GM23338 (cell line): ENCODE measurements around the gene ADA. TPM values are rescaled to one million over a fixed set of nuclear protein-coding genes. Genes with fewer than 3 reads are reported as not detected.
A peak's percentile ranks its signal among the peaks of the same experiment; 100 is the strongest.

ENCODE experiments used
- ATAC-seq: fragments of 200-7000 bp; cut with Tn5 transposase; 3 replicates; pipeline ENCODE4 v1.9.1; 2020
- DNase-seq: peaks from one replicate; pipeline ENCODE4 v3.0.0-alpha.2; 2015; ENCODE audit warnings: low spot score
- H2AFZ ChIP-seq: fragments of 200-600 bp; sonication (generic); 2 replicates; pipeline ENCODE4 v1.8.0; 2016; ENCODE audit warnings: antibody characterized with exemption, mild to moderate bottlenecking, moderate library complexity
- H3F3A ChIP-seq: fragments of 200-600 bp; sonication (generic); replicated peaks from 2 replicates; pipeline ENCODE4 v1.8.0; 2017; ENCODE audit warnings: antibody characterized with exemption, mixed run types, low read depth
- H3K27ac ChIP-seq: fragments of 200-600 bp; sonication (generic); 2 replicates; pipeline ENCODE4 v1.6.1; 2016; ENCODE audit warnings: low read depth
- H3K27me3 ChIP-seq: fragments of 200-600 bp; sonication (generic); 2 replicates; pipeline ENCODE4 v1.8.0; 2016; ENCODE audit warnings: mild to moderate bottlenecking, mixed run types, moderate library complexity; ENCODE audit not compliant: insufficient read depth
- H3K36me3 ChIP-seq: fragments of 200-600 bp; sonication (generic); 2 replicates; pipeline ENCODE4 v1.8.0; 2016; ENCODE audit warnings: mild to moderate bottlenecking; ENCODE audit not compliant: insufficient read depth
- H3K4me1 ChIP-seq: fragments of 200-600 bp; sonication (generic); 2 replicates; pipeline ENCODE4 v1.8.0; 2016; ENCODE audit warnings: mild to moderate bottlenecking, moderate library complexity; ENCODE audit not compliant: insufficient read depth
- H3K4me2 ChIP-seq: fragments of 200-600 bp; sonication (generic); 2 replicates; pipeline ENCODE4 v1.7.1; 2017; ENCODE audit warnings: mixed run types
- H3K4me3 ChIP-seq: fragments of 200-600 bp; sonication (generic); 2 replicates; pipeline ENCODE4 v1.6.1; 2016; ENCODE audit warnings: mixed run types
- H3K79me2 ChIP-seq: fragments of 200-600 bp; sonication (generic); replicated peaks from 2 replicates; pipeline ENCODE4 v1.8.0; 2017; ENCODE audit warnings: mild to moderate bottlenecking; ENCODE audit not compliant: insufficient read depth
- H3K9me2 ChIP-seq: fragments of 200-600 bp; sonication (generic); 2 replicates; pipeline ENCODE4 v1.8.0; 2017; ENCODE audit not compliant: insufficient read depth
- H4K20me1 ChIP-seq: fragments of 200-600 bp; sonication (generic); replicated peaks from 2 replicates; pipeline ENCODE4 v1.8.0; 2017; ENCODE audit warnings: mild to moderate bottlenecking; ENCODE audit not compliant: insufficient read depth
- H3K27ac Mint-ChIP-seq: 2 replicates; pipeline ENCODE4 v1.8.0; 2020; ENCODE audit warnings: inconsistent platforms, mild to moderate bottlenecking, moderate library complexity, mixed read lengths
- H3K27me3 Mint-ChIP-seq: 3 replicates; pipeline ENCODE4 v1.8.0; 2022; ENCODE audit warnings: low read depth, mild to moderate bottlenecking, moderate library complexity, mixed read lengths, inconsistent platforms; ENCODE audit not compliant: insufficient read depth, poor library complexity
- H3K36me3 Mint-ChIP-seq: 3 replicates; pipeline ENCODE4 v1.8.0; 2021; ENCODE audit warnings: low read depth, mild to moderate bottlenecking, inconsistent platforms, moderate library complexity, mixed read lengths
- H3K4me1 Mint-ChIP-seq: 3 replicates; pipeline ENCODE4 v1.8.0; 2020; ENCODE audit warnings: mild to moderate bottlenecking, inconsistent platforms, mixed read lengths
- H3K4me3 Mint-ChIP-seq: 3 replicates; pipeline ENCODE4 v1.8.0; 2021; ENCODE audit warnings: moderate library complexity, mild to moderate bottlenecking, inconsistent platforms, mixed read lengths
- H3K9me3 Mint-ChIP-seq: 3 replicates; pipeline ENCODE4 v1.8.0; 2020; ENCODE audit warnings: moderate library complexity, mild to moderate bottlenecking, inconsistent platforms, mixed read lengths
- CREB1 ChIP-seq: fragments of 250-450 bp; sonication (Bioruptor Pico); IDR thresholded peaks from 2 replicates; pipeline ENCODE4 v1.5.0; 2020; ENCODE audit warnings: low read depth, mild to moderate bottlenecking, moderate library complexity
- CTCF ChIP-seq, 2 experiments: fragments of 200-600 bp in 1 of 2; sonication (generic) in 1 of 2; conservative IDR thresholded peaks; 2 replicates each; pipeline versions ENCODE4 v1.5.1 to v1.6.1; 2016 to 2017; ENCODE audit warnings: antibody characterized with exemption in 2 of 2, low read depth in 2 of 2, mild to moderate bottlenecking in 2 of 2, moderate library complexity in 1 of 2
- EZH2 ChIP-seq: fragments of 200-600 bp; sonication (generic); IDR thresholded peaks from one replicate; pipeline ENCODE4 v1.8.0; 2017; ENCODE audit warnings: antibody characterized with exemption, mild to moderate bottlenecking, low read depth; ENCODE audit not compliant: unreplicated experiment
- EZH2phosphoT487 ChIP-seq: fragments of 200-600 bp; sonication (generic); IDR thresholded peaks from one replicate; pipeline ENCODE4 v1.8.1; 2018; ENCODE audit warnings: antibody characterized with exemption; ENCODE audit not compliant: unreplicated experiment
- JUNB ChIP-seq: IDR thresholded peaks from one replicate; pipeline ENCODE4 v1.6.1; 2016; ENCODE audit warnings: antibody characterized with exemption; ENCODE audit not compliant: unreplicated experiment
- POLR2AphosphoS5 ChIP-seq: IDR thresholded peaks from 2 replicates; pipeline ENCODE4 v1.6.1; 2016; ENCODE audit warnings: antibody characterized with exemption, low read depth
- REST ChIP-seq: IDR thresholded peaks from one replicate; pipeline ENCODE4 v1.6.1; 2018; ENCODE audit warnings: antibody characterized with exemption; ENCODE audit not compliant: unreplicated experiment
- STAT1 ChIP-seq: IDR thresholded peaks from one replicate; pipeline ENCODE4 v1.6.1; 2016; ENCODE audit warnings: antibody characterized with exemption; ENCODE audit not compliant: unreplicated experiment
- ZNF114 ChIP-seq: fragments of 250-450 bp; sonication (Bioruptor Pico); IDR thresholded peaks from 2 replicates; pipeline ENCODE4 v1.5.0; 2020; ENCODE audit warnings: mild to moderate bottlenecking, moderate library complexity
- ZNF331 ChIP-seq: fragments of 250-450 bp; sonication (Bioruptor Pico); IDR thresholded peaks from 2 replicates; pipeline ENCODE4 v1.5.0; 2020; ENCODE audit warnings: low read depth, mild to moderate bottlenecking, moderate library complexity
- polyA plus RNA-seq: library from polyadenylated mRNA; unstranded; fragments of >200 nt; fragmentation: Nextera tagmentation; extraction: Ambion mirVana; gene quantifications from 2 replicates; pipeline ENCODE4 v1.2.1, GENCODE V29; 2016
- total RNA-seq: library from RNA; depleted of rRNA; stranded (reverse); fragments of >200 nt; shearing (Covaris generic); gene quantifications from 2 replicates; pipeline ENCODE4 v1.2.3, GENCODE V29; 2014
- TF ChIP-seq, protein P1 (sequence below): IDR thresholded peaks from 2 replicates; pipeline ENCODE4 v1.6.1; 2016; ENCODE audit warnings: antibody characterized with exemption

Gene ADA
- total and polyA plus RNA-seq, 2 experiments from 2014 or later, result 15.8 to 16.2 TPM

- Histone ChIP-seq H3K4me1 (peaks cover 13% of the 10 kb centered on the region), H3K27ac (no peak overlapping the region), H2AFZ (no peak overlapping the region), H3K9me2 (no peaks in the 10 kb centered on the region), H3K4me3 (no peak overlapping the region), H3F3A (no peaks in the 10 kb centered on the region), H3K36me3 (no peaks in the 10 kb centered on the region), H4K20me1 (no peaks in the 10 kb centered on the region), H3K79me2 (no peaks in the 10 kb centered on the region), H3K27me3 (no peaks in the 10 kb centered on the region), H3K4me2 (no peak overlapping the region)
- Mint-ChIP-seq H3K4me3 (no peak overlapping the region), H3K27ac (no peak overlapping the region), H3K36me3 (no peaks in the 10 kb centered on the region), H3K27me3 (no peaks in the 10 kb centered on the region), H3K4me1 (peaks cover 12% of the 10 kb centered on the region), H3K9me3 (peaks cover 3% of the 10 kb centered on the region; the same call in 1 of the 3 replicates)
- no peak for TF ChIP-seq ZNF331 (CRISPR knock-in tag)
- TF ChIP-seq ZNF114 (CRISPR knock-in tag), result no peak
- TF ChIP-seq, protein P1, sequence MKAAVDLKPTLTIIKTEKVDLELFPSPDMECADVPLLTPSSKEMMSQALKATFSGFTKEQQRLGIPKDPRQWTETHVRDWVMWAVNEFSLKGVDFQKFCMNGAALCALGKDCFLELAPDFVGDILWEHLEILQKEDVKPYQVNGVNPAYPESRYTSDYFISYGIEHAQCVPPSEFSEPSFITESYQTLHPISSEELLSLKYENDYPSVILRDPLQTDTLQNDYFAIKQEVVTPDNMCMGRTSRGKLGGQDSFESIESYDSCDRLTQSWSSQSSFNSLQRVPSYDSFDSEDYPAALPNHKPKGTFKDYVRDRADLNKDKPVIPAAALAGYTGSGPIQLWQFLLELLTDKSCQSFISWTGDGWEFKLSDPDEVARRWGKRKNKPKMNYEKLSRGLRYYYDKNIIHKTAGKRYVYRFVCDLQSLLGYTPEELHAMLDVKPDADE, result no peak
- TF ChIP-seq CTCF (conservative IDR thresholded peaks at IDR 0.05; ENCODE audit: low read depth in 2 of 2), result 0 out of 4 replicates have a peak, but pooled peaks of 1 of the 2 experiments have one; percentile 9
- TF ChIP-seq STAT1, result no peak
- DNase-seq, result peak; percentile 34
- ATAC-seq, result no peak
These were observed 44.8 kb upstream of the ADA start for GRCh38 chr20:44696315-44696714.

DNA sequence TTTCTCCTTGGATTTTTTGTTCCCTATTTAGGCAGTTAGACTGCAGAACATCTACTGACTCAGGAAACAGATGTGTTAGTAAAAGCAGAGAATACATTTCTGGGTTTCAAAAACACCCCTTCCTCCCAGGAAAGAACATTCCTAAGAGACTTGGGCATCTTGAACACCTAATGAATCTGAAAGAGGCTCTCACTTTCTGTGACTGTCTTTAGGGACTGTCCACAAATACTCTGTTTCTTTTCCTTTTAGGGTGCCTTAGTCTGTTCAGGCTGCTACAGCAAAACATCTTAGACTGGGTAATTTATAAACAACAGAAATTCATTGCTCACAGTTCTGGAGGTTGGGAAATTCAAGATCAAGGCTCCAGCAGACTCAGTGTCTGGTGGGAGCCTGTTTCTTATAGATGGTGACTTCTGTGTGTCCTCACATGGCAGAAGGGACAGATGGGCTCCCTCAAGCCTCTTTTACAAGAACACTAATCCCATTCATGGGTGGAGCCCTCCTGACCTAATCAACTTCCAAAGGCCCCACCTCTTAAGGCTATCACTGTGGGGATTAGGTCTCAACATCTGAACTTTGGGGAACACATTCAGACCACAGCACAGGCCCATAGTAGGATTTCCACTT lies 44.3 kb upstream of the ADA start:
- Histone ChIP-seq H3K4me3 (no peak overlapping the region), H3K79me2 (no peaks in the 10 kb centered on the region), H4K20me1 (no peaks in the 10 kb centered on the region), H3K36me3 (no peaks in the 10 kb centered on the region), H3K4me1 (peaks cover 8% of the 10 kb centered on the region), H3K4me2 (no peak overlapping the region), H3F3A (no peaks in the 10 kb centered on the region), H3K9me2 (no peaks in the 10 kb centered on the region), H3K27me3 (no peaks in the 10 kb centered on the region), H3K27ac (no peak overlapping the region), H2AFZ (0 out of 2 replicates have a peak overlapping the region, but pooled peaks have one; percentile 12)
- Mint-ChIP-seq H3K4me3 (no peak overlapping the region), H3K9me3 (peaks cover 3% of the 10 kb centered on the region; the same call in 1 of the 3 replicates), H3K36me3 (no peaks in the 10 kb centered on the region), H3K27me3 (no peaks in the 10 kb centered on the region), H3K27ac (no peak overlapping the region), H3K4me1 (peaks cover 6% of the 10 kb centered on the region)
- ATAC-seq (peak; percentile 45), DNase-seq (no peak)
- TF ChIP-seq REST (no peak), EZH2 (no peak), EZH2phosphoT487 (no peak), CREB1 (CRISPR knock-in tag) (no peak), JUNB (peak; percentile 80), POLR2AphosphoS5 (no peak)
